ENCODE results near the gene CAPN13. TPM values are rescaled to one million over a fixed set of nuclear protein-coding genes. Genes with fewer than 3 reads are reported as not detected.

Gene CAPN13
- total and polyA plus RNA-seq, 2 of the 4 experiments (the other 2 are of a cell fraction), result not detected

DNA sequence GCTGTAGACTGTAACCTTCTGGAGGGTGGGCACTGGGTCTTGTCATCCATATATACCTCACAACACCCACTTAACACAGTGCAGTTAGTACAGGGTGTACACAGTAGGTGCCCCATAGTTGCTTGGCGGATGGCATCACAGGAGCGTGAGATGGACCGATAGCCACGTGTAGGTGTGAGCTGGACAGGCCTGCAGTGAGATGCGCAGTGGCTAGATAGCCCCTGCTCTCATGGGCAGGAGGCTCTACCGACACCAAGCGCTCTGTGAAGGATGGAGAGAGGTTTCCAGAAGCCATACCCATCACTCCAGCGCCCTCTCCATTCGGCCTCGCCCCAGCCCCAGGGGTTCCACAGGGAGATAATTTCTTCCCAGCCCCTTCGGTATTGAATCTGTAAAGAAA is 49.5 kb downstream of the CAPN13 start:
- Histone ChIP-seq H4K5ac (ENCODE audit: low read depth, low read length) (no peak overlapping the region), H3K4me1 (ENCODE audit: control insufficient read depth, insufficient read depth, low read length) (no peaks in the 10 kb centered on the region), H3K36me3 (ENCODE audit: control insufficient read depth, insufficient read depth, low read length) (no peaks in the 10 kb centered on the region), H3K9ac (ENCODE audit: low read depth, low read length) (no peak overlapping the region), H4K8ac (ENCODE audit: low read depth in 2 of 2, low read length in 2 of 2) (no peak overlapping the region), H2BK15ac (ENCODE audit: low read depth, low read length) (no peak overlapping the region), H3K4me2 (ENCODE audit: low read depth, low read length) (no peak overlapping the region), H2BK120ac (ENCODE audit: low read depth, low read length) (no peak overlapping the region), H2BK5ac (ENCODE audit: low read depth, low read length, poor library complexity, severe bottlenecking) (no peak overlapping the region), H3K18ac (ENCODE audit: low read depth, low read length) (no peak overlapping the region), H3K4ac (ENCODE audit: low read depth, low read length) (no peak overlapping the region), H4K20me1 (ENCODE audit: insufficient read depth, low read length) (no peaks in the 10 kb centered on the region), H3K9me1 (ENCODE audit: insufficient read depth, low read length) (no peaks in the 10 kb centered on the region), H2AFZ (replicated peaks; ENCODE audit: low read length, poor library complexity) (no peak overlapping the region), H3K27ac (ENCODE audit: insufficient read depth, low read length) (no peak overlapping the region), H2BK20ac (ENCODE audit: low read depth, low read length) (no peak overlapping the region), H2AK5ac (ENCODE audit: low read depth, low read length) (no peak overlapping the region), H3K4me3 (ENCODE audit: insufficient read depth, low read depth, low read length) (no peak overlapping the region), H3K27me3 (ENCODE audit: control insufficient read depth, insufficient read depth, low read length) (peaks cover 14% of the 10 kb centered on the region), H3K56ac (ENCODE audit: extremely low read depth, insufficient read depth, low read length) (no peak overlapping the region), H2AK9ac (replicated peaks; ENCODE audit: low read depth, low read length, poor library complexity) (no peak overlapping the region), H3K23ac (ENCODE audit: low read depth, low read length) (no peak overlapping the region), H3K14ac (replicated peaks; ENCODE audit: low read depth, low read length) (no peak overlapping the region), H4K91ac (ENCODE audit: insufficient read depth, low read depth, low read length) (no peak overlapping the region), H3K9me3 (ENCODE audit: control insufficient read depth, insufficient read depth, low read length) (no peaks in the 10 kb centered on the region), H3K79me1 (ENCODE audit: low read depth in 1 of 2, low read length in 2 of 2) (no peaks in the 10 kb centered on the region)
- dilution Hi-C loops (cut with HindIII; ENCODE audit: low sequenced_read_pairs, unreplicated experiment) (no loop called here), intact Hi-C loops (cut with micrococcal nuclease) (no loop called here), in situ Hi-C loops (cut with MboI; ENCODE audit: low sequenced_read_pairs) (no loop called here)
- no TSS peak for BruUV-seq (replicated peaks)
- ATAC-seq (ENCODE audit: low read depth) (no peak), DNase-seq (no peak)
- POLR2A ChIA-PET (ENCODE audit: unreplicated experiment), result no interaction called here
- TF ChIP-seq NFE2L2 (IDR thresholded peaks at IDR 0.05; ENCODE audit: low read depth, low read length) (no peak), SMC3 (IDR thresholded peaks at IDR 0.05; ENCODE audit: low read depth, low read length) (no peak), BHLHE40 (IDR thresholded peaks at IDR 0.05; ENCODE audit: low read depth, low read length) (no peak), POLR2A (IDR thresholded peaks at IDR 0.05; ENCODE audit: low read depth, low read length) (no peak), CTCF (conservative IDR thresholded peaks at IDR 0.05; ENCODE audit: low read depth, low read length) (no peak), CEBPB (IDR thresholded peaks at IDR 0.05; ENCODE audit: low read depth, low read length) (no peak), MAFK (IDR thresholded peaks at IDR 0.05; ENCODE audit: low read depth, low read length) (no peak), MXI1 (IDR thresholded peaks at IDR 0.05; ENCODE audit: borderline replicate concordance, low read depth, low read length) (no peak), FOS (IDR thresholded peaks at IDR 0.05; ENCODE audit: low read depth, low read length) (no peak), RAD21 (IDR thresholded peaks at IDR 0.05; ENCODE audit: low read length) (no peak), ELK1 (IDR thresholded peaks at IDR 0.05; ENCODE audit: borderline replicate concordance, low read depth, low read length) (no peak), RFX5 (IDR thresholded peaks at IDR 0.05; ENCODE audit: low read depth, low read length) (no peak), RCOR1 (IDR thresholded peaks at IDR 0.05; ENCODE audit: insufficient replicate concordance, low read length) (no peak), CHD1 (IDR thresholded peaks at IDR 0.05; ENCODE audit: low read depth, low read length) (no peak), MAZ (IDR thresholded peaks at IDR 0.05; ENCODE audit: borderline replicate concordance, low read depth, low read length) (no peak)
- TF ChIP-seq, protein P1, sequence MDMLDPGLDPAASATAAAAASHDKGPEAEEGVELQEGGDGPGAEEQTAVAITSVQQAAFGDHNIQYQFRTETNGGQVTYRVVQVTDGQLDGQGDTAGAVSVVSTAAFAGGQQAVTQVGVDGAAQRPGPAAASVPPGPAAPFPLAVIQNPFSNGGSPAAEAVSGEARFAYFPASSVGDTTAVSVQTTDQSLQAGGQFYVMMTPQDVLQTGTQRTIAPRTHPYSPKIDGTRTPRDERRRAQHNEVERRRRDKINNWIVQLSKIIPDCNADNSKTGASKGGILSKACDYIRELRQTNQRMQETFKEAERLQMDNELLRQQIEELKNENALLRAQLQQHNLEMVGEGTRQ (IDR thresholded peaks at IDR 0.05; ENCODE audit: low read depth, low read length), result no peak
- 67% methylated on average over 3 of the region's 11 CpGs; no CpG with 5 or more reads in 1 of the 2 experiments for WGBS, 2 experiments (ENCODE audit: extremely low coverage in 2 of 2, insufficient read length in 1 of 2)
- CTCF ChIA-PET, result no interaction called here
